ENCODE measurements around the gene TYSND1.

Gene TYSND1

GRCh38 chr10:70176441-70176840 is 29.9 kb upstream of the TYSND1 start:
- H3K4me3 ChIP-seq (ENCODE audit: low read depth, low read length), result no peak overlapping the region
- no peak for DNase-seq (ENCODE audit: low read depth)
- no peak for TF ChIP-seq CTCF (IDR thresholded peaks at IDR 0.05; ENCODE audit: low read depth, low read length, missing control alignments)

GRCh38 chr10:70175516-70175915 is 29.0 kb upstream of the TYSND1 start:
- no peak overlapping the region for H3K4me3 ChIP-seq (ENCODE audit: low read depth, low read length)
- DNase-seq (ENCODE audit: low read depth), result no peak
- TF ChIP-seq CTCF (IDR thresholded peaks at IDR 0.05; ENCODE audit: low read depth, low read length, missing control alignments), result no peak

- DNase-seq (ENCODE audit: low read depth), result no peak
- TF ChIP-seq CTCF (IDR thresholded peaks at IDR 0.05; ENCODE audit: low read depth, low read length, missing control alignments), result no peak
- no peak overlapping the region for H3K4me3 ChIP-seq (ENCODE audit: low read depth, low read length)
These were observed 27.7 kb upstream of the TYSND1 start for GRCh38 chr10:70174058-70174741.

- no peak for TF ChIP-seq CTCF (IDR thresholded peaks at IDR 0.05; ENCODE audit: low read depth, low read length, missing control alignments)
- peak overlapping the region; percentile 91 for H3K4me3 ChIP-seq (ENCODE audit: low read depth, low read length)
- no peak for DNase-seq (ENCODE audit: low read depth)
These were observed 23.3 kb upstream of the TYSND1 start for GRCh38 chr10:70169649-70170364.

- DNase-seq (ENCODE audit: low read depth), result no peak
- peak overlapping the region; percentile 91; the same call in 1 of the 2 replicates for H3K4me3 ChIP-seq (ENCODE audit: low read depth, low read length)
- TF ChIP-seq CTCF (IDR thresholded peaks at IDR 0.05; ENCODE audit: low read depth, low read length, missing control alignments), result no peak
These were observed 22.5 kb upstream of the TYSND1 start for GRCh38 chr10:70169011-70169410.

- no peak for DNase-seq (ENCODE audit: low read depth)
- TF ChIP-seq CTCF (IDR thresholded peaks at IDR 0.05; ENCODE audit: low read depth, low read length, missing control alignments), result no peak
- H3K4me3 ChIP-seq (ENCODE audit: low read depth, low read length), result no peak overlapping the region; the same call in 1 of the 2 replicates
These were observed 20.7 kb upstream of the TYSND1 start for GRCh38 chr10:70167246-70167645.
